ENCODE results near the gene ICE1.

Gene ICE1

GRCh38 chr5:5531371-5531770, 108.9 kb downstream of the ICE1 start:
- TF ChIP-seq GABPA (IDR thresholded peaks at IDR 0.05; ENCODE audit: low read depth) (no peak), POLR2AphosphoS5 (IDR thresholded peaks at IDR 0.05; ENCODE audit: low read depth) (no peak), SPI1 (IDR thresholded peaks at IDR 0.05; ENCODE audit: borderline replicate concordance, low read depth) (no peak)
- TF ChIP-seq, protein P1, sequence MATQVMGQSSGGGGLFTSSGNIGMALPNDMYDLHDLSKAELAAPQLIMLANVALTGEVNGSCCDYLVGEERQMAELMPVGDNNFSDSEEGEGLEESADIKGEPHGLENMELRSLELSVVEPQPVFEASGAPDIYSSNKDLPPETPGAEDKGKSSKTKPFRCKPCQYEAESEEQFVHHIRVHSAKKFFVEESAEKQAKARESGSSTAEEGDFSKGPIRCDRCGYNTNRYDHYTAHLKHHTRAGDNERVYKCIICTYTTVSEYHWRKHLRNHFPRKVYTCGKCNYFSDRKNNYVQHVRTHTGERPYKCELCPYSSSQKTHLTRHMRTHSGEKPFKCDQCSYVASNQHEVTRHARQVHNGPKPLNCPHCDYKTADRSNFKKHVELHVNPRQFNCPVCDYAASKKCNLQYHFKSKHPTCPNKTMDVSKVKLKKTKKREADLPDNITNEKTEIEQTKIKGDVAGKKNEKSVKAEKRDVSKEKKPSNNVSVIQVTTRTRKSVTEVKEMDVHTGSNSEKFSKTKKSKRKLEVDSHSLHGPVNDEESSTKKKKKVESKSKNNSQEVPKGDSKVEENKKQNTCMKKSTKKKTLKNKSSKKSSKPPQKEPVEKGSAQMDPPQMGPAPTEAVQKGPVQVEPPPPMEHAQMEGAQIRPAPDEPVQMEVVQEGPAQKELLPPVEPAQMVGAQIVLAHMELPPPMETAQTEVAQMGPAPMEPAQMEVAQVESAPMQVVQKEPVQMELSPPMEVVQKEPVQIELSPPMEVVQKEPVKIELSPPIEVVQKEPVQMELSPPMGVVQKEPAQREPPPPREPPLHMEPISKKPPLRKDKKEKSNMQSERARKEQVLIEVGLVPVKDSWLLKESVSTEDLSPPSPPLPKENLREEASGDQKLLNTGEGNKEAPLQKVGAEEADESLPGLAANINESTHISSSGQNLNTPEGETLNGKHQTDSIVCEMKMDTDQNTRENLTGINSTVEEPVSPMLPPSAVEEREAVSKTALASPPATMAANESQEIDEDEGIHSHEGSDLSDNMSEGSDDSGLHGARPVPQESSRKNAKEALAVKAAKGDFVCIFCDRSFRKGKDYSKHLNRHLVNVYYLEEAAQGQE (IDR thresholded peaks at IDR 0.05; ENCODE audit: insufficient replicate concordance, low read depth) = no peak
- TF ChIP-seq, protein P2, sequence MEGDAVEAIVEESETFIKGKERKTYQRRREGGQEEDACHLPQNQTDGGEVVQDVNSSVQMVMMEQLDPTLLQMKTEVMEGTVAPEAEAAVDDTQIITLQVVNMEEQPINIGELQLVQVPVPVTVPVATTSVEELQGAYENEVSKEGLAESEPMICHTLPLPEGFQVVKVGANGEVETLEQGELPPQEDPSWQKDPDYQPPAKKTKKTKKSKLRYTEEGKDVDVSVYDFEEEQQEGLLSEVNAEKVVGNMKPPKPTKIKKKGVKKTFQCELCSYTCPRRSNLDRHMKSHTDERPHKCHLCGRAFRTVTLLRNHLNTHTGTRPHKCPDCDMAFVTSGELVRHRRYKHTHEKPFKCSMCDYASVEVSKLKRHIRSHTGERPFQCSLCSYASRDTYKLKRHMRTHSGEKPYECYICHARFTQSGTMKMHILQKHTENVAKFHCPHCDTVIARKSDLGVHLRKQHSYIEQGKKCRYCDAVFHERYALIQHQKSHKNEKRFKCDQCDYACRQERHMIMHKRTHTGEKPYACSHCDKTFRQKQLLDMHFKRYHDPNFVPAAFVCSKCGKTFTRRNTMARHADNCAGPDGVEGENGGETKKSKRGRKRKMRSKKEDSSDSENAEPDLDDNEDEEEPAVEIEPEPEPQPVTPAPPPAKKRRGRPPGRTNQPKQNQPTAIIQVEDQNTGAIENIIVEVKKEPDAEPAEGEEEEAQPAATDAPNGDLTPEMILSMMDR (IDR thresholded peaks at IDR 0.05; ENCODE audit: insufficient read depth, low read length) = no peak
- H3K27me3 ChIP-seq (ENCODE audit: insufficient read depth, poor library complexity, severe bottlenecking) = no peaks in the 10 kb centered on the region
- DNase-seq (ENCODE audit: low read depth in 1 of 2, low spot score in 1 of 2) = no peak

DNA sequence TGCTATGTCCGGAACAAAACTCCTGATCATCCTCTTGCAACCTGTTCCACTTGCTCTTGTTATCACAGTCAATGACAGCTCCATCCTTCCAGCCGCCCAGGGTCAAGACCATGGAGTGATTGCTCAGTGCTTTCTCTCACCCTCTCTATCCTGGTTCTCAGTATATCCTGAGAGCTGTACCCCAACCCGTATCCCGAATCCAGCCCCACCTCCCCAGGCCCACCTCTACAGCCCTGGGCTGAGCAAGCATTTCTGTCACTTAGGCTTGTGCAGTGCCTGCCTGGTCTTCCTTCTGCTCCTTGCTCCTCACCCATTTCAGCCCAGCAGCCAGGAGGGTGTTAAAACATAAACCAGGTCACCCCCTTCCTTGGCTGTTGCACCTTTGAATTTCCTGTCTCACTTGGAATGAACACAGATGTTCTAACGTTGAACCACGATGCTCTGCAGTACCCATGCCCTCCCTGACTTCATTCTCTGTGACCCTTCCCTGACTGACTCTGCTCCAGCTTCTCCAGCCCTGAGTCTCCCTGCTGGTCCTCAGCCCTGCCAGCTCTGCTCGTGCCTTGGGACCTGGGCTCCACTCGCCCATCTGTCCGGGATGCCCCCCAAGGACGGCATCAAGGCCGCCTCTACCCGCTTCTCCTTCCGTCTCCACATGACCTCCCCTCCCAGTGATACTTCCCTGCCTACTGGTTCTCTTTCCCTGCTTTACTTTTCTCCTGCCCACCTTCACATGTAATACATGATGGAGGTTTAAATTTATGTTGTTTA, 110.0 kb downstream of the ICE1 start:
- H3K27me3 ChIP-seq (ENCODE audit: insufficient read depth, poor library complexity, severe bottlenecking) = no peaks in the 10 kb centered on the region
- TF ChIP-seq GABPA (IDR thresholded peaks at IDR 0.05; ENCODE audit: low read depth) = no peak
- TF ChIP-seq, protein P1 (IDR thresholded peaks at IDR 0.05; ENCODE audit: insufficient replicate concordance, low read depth) = no peak
- no peak for TF ChIP-seq POLR2AphosphoS5 (IDR thresholded peaks at IDR 0.05; ENCODE audit: low read depth)
- TF ChIP-seq SPI1 (IDR thresholded peaks at IDR 0.05; ENCODE audit: borderline replicate concordance, low read depth) = no peak
- TF ChIP-seq, protein P2 (IDR thresholded peaks at IDR 0.05; ENCODE audit: insufficient read depth, low read length) = no peak
- no peak overlapping the region for H3K27ac ChIP-seq (replicated peaks)
- no peak for DNase-seq (ENCODE audit: low read depth in 1 of 2, low spot score in 1 of 2)
- no peak overlapping the region for H3K4me3 ChIP-seq (replicated peaks; ENCODE audit: insufficient read depth, low read length)

More at GRCh38 chr5:5531371-5531770, 108.9 kb downstream of the ICE1 start:
- Histone ChIP-seq H3K27ac (replicated peaks) (no peak overlapping the region), H3K4me3 (replicated peaks; ENCODE audit: insufficient read depth, low read length) (no peak overlapping the region)

GRCh38 chr5:5533927-5534326, 111.5 kb downstream of the ICE1 start:
- no peak overlapping the region for H3K27ac ChIP-seq (replicated peaks)
- no peak overlapping the region for H3K4me3 ChIP-seq (replicated peaks; ENCODE audit: insufficient read depth, low read length)
- H3K27me3 ChIP-seq (ENCODE audit: insufficient read depth, poor library complexity, severe bottlenecking) = no peaks in the 10 kb centered on the region
- no peak for DNase-seq (ENCODE audit: low read depth in 1 of 2, low spot score in 1 of 2)
- TF ChIP-seq, protein P1 (IDR thresholded peaks at IDR 0.05; ENCODE audit: insufficient replicate concordance, low read depth) = no peak
- TF ChIP-seq GABPA (IDR thresholded peaks at IDR 0.05; ENCODE audit: low read depth) (no peak), POLR2AphosphoS5 (IDR thresholded peaks at IDR 0.05; ENCODE audit: low read depth) (no peak), SPI1 (IDR thresholded peaks at IDR 0.05; ENCODE audit: borderline replicate concordance, low read depth) (no peak)
- TF ChIP-seq, protein P2 (IDR thresholded peaks at IDR 0.05; ENCODE audit: insufficient read depth, low read length) = no peak

Data from HL-60 (cell line).